D721Med (cell line): ENCODE measurements around the gene SLC7A1.

Source experiments
- DNase-seq: peaks from one replicate; pipeline ENCODE4 v3.0.0; 2011; ENCODE audit warnings: low spot score; ENCODE audit not compliant: insufficient read length
- FAIRE-seq: peaks from 2 replicates; lab custom pipeline; 2011; peaks lifted over from hg19 to GRCh38; lab: Jason Lieb, UNC
- CTCF ChIP-seq: IDR thresholded peaks from 2 replicates; pipeline ENCODE4 v1.5.1; 2012; ENCODE audit warnings: mild to moderate bottlenecking, control low read depth; ENCODE audit not compliant: insufficient read depth; ENCODE audit errors: missing control alignments

Gene SLC7A1

GRCh38 chr13:29525757-29526156 is 69.7 kb downstream of the SLC7A1 start:
- FAIRE-seq (no peak), DNase-seq (no peak)
- no peak for TF ChIP-seq CTCF

- no peak for TF ChIP-seq CTCF
- FAIRE-seq (no peak), DNase-seq (no peak)
Observed at GRCh38 chr13:29524641-29525040, 70.8 kb downstream of the SLC7A1 start.

GRCh38 chr13:29524176-29524575 is 71.3 kb downstream of the SLC7A1 start:
- FAIRE-seq: no peak
- no peak for TF ChIP-seq CTCF

GRCh38 chr13:29523199-29523961 is 72.1 kb downstream of the SLC7A1 start:
- FAIRE-seq (no peak), DNase-seq (no peak)
- no peak for TF ChIP-seq CTCF

More at GRCh38 chr13:29524176-29524575, 71.3 kb downstream of the SLC7A1 start:
- no peak for DNase-seq

- no peak for TF ChIP-seq CTCF
- DNase-seq: no peak
- FAIRE-seq: no peak
Observed at GRCh38 chr13:29522044-29522685, 73.3 kb downstream of the SLC7A1 start.

GRCh38 chr13:29521336-29521735 is 74.2 kb downstream of the SLC7A1 start:
- no peak for TF ChIP-seq CTCF
- FAIRE-seq: no peak
- no peak for DNase-seq

- DNase-seq: no peak
- no peak for FAIRE-seq
- TF ChIP-seq CTCF: no peak
Observed at GRCh38 chr13:29520671-29521070, 74.8 kb downstream of the SLC7A1 start.
